GM23338 (cell line): Measurements from ENCODE around the gene DLX4. TPM values are rescaled to one million over a fixed set of nuclear protein-coding genes. Genes with fewer than 3 reads are reported as not detected.

Experiments
- ATAC-seq: fragments of 200-7000 bp; cut with Tn5 transposase; 3 replicates; pipeline ENCODE4 v1.9.1; 2020
- DNase-seq: peaks from one replicate; pipeline ENCODE4 v3.0.0-alpha.2; 2015; ENCODE audit warnings: low spot score
- H2AFZ ChIP-seq: fragments of 200-600 bp; sonication (generic); 2 replicates; pipeline ENCODE4 v1.8.0; 2016; ENCODE audit warnings: antibody characterized with exemption, mild to moderate bottlenecking, moderate library complexity
- H3F3A ChIP-seq: fragments of 200-600 bp; sonication (generic); replicated peaks from 2 replicates; pipeline ENCODE4 v1.8.0; 2017; ENCODE audit warnings: antibody characterized with exemption, mixed run types, low read depth
- H3K27ac ChIP-seq: fragments of 200-600 bp; sonication (generic); 2 replicates; pipeline ENCODE4 v1.6.1; 2016; ENCODE audit warnings: low read depth
- H3K27me3 ChIP-seq: fragments of 200-600 bp; sonication (generic); 2 replicates; pipeline ENCODE4 v1.8.0; 2016; ENCODE audit warnings: mild to moderate bottlenecking, mixed run types, moderate library complexity; ENCODE audit not compliant: insufficient read depth
- H3K36me3 ChIP-seq: fragments of 200-600 bp; sonication (generic); 2 replicates; pipeline ENCODE4 v1.8.0; 2016; ENCODE audit warnings: mild to moderate bottlenecking; ENCODE audit not compliant: insufficient read depth
- H3K4me1 ChIP-seq: fragments of 200-600 bp; sonication (generic); 2 replicates; pipeline ENCODE4 v1.8.0; 2016; ENCODE audit warnings: mild to moderate bottlenecking, moderate library complexity; ENCODE audit not compliant: insufficient read depth
- H3K4me2 ChIP-seq: fragments of 200-600 bp; sonication (generic); 2 replicates; pipeline ENCODE4 v1.7.1; 2017; ENCODE audit warnings: mixed run types
- H3K4me3 ChIP-seq: fragments of 200-600 bp; sonication (generic); 2 replicates; pipeline ENCODE4 v1.6.1; 2016; ENCODE audit warnings: mixed run types
- H3K79me2 ChIP-seq: fragments of 200-600 bp; sonication (generic); replicated peaks from 2 replicates; pipeline ENCODE4 v1.8.0; 2017; ENCODE audit warnings: mild to moderate bottlenecking; ENCODE audit not compliant: insufficient read depth
- H3K9me2 ChIP-seq: fragments of 200-600 bp; sonication (generic); 2 replicates; pipeline ENCODE4 v1.8.0; 2017; ENCODE audit not compliant: insufficient read depth
- H4K20me1 ChIP-seq: fragments of 200-600 bp; sonication (generic); replicated peaks from 2 replicates; pipeline ENCODE4 v1.8.0; 2017; ENCODE audit warnings: mild to moderate bottlenecking; ENCODE audit not compliant: insufficient read depth
- H3K27ac Mint-ChIP-seq: 2 replicates; pipeline ENCODE4 v1.8.0; 2020; ENCODE audit warnings: inconsistent platforms, mild to moderate bottlenecking, moderate library complexity, mixed read lengths
- H3K27me3 Mint-ChIP-seq: 3 replicates; pipeline ENCODE4 v1.8.0; 2022; ENCODE audit warnings: low read depth, mild to moderate bottlenecking, moderate library complexity, mixed read lengths, inconsistent platforms; ENCODE audit not compliant: insufficient read depth, poor library complexity
- H3K36me3 Mint-ChIP-seq: 3 replicates; pipeline ENCODE4 v1.8.0; 2021; ENCODE audit warnings: low read depth, mild to moderate bottlenecking, inconsistent platforms, moderate library complexity, mixed read lengths
- H3K4me1 Mint-ChIP-seq: 3 replicates; pipeline ENCODE4 v1.8.0; 2020; ENCODE audit warnings: mild to moderate bottlenecking, inconsistent platforms, mixed read lengths
- H3K4me3 Mint-ChIP-seq: 3 replicates; pipeline ENCODE4 v1.8.0; 2021; ENCODE audit warnings: moderate library complexity, mild to moderate bottlenecking, inconsistent platforms, mixed read lengths
- H3K9me3 Mint-ChIP-seq: 3 replicates; pipeline ENCODE4 v1.8.0; 2020; ENCODE audit warnings: moderate library complexity, mild to moderate bottlenecking, inconsistent platforms, mixed read lengths
- CREB1 ChIP-seq: fragments of 250-450 bp; sonication (Bioruptor Pico); IDR thresholded peaks from 2 replicates; pipeline ENCODE4 v1.5.0; 2020; ENCODE audit warnings: low read depth, mild to moderate bottlenecking, moderate library complexity
- ETS1 ChIP-seq: IDR thresholded peaks from 2 replicates; pipeline ENCODE4 v1.6.1; 2016; ENCODE audit warnings: antibody characterized with exemption
- EZH2 ChIP-seq: fragments of 200-600 bp; sonication (generic); IDR thresholded peaks from one replicate; pipeline ENCODE4 v1.8.0; 2017; ENCODE audit warnings: antibody characterized with exemption, mild to moderate bottlenecking, low read depth; ENCODE audit not compliant: unreplicated experiment
- EZH2phosphoT487 ChIP-seq: fragments of 200-600 bp; sonication (generic); IDR thresholded peaks from one replicate; pipeline ENCODE4 v1.8.1; 2018; ENCODE audit warnings: antibody characterized with exemption; ENCODE audit not compliant: unreplicated experiment
- JUNB ChIP-seq: IDR thresholded peaks from one replicate; pipeline ENCODE4 v1.6.1; 2016; ENCODE audit warnings: antibody characterized with exemption; ENCODE audit not compliant: unreplicated experiment
- POLR2AphosphoS5 ChIP-seq: IDR thresholded peaks from 2 replicates; pipeline ENCODE4 v1.6.1; 2016; ENCODE audit warnings: antibody characterized with exemption, low read depth
- REST ChIP-seq: IDR thresholded peaks from one replicate; pipeline ENCODE4 v1.6.1; 2018; ENCODE audit warnings: antibody characterized with exemption; ENCODE audit not compliant: unreplicated experiment
- STAT1 ChIP-seq: IDR thresholded peaks from one replicate; pipeline ENCODE4 v1.6.1; 2016; ENCODE audit warnings: antibody characterized with exemption; ENCODE audit not compliant: unreplicated experiment
- ZNF114 ChIP-seq: fragments of 250-450 bp; sonication (Bioruptor Pico); IDR thresholded peaks from 2 replicates; pipeline ENCODE4 v1.5.0; 2020; ENCODE audit warnings: mild to moderate bottlenecking, moderate library complexity
- ZNF462 ChIP-seq: fragments of 250-450 bp; sonication (Bioruptor Pico); IDR thresholded peaks from 2 replicates; pipeline ENCODE4 v1.5.0; 2020; ENCODE audit warnings: mild to moderate bottlenecking, moderate library complexity
- polyA plus RNA-seq: library from polyadenylated mRNA; unstranded; fragments of >200 nt; fragmentation: Nextera tagmentation; extraction: Ambion mirVana; gene quantifications from 2 replicates; pipeline ENCODE4 v1.2.1, GENCODE V29; 2016
- total RNA-seq: library from RNA; depleted of rRNA; stranded (reverse); fragments of >200 nt; shearing (Covaris generic); gene quantifications from 2 replicates; pipeline ENCODE4 v1.2.3, GENCODE V29; 2014

The DLX4 gene
- total and polyA plus RNA-seq, 2 experiments from 2014 or later: 0.10 to 0.79 TPM

GRCh38 chr17:50020841-50021599, 52.0 kb downstream of the DLX4 start:
- no peaks in the 10 kb centered on the region for H3K4me1 ChIP-seq
- no peak overlapping the region for H3K4me3 ChIP-seq
- H3K4me2 ChIP-seq: no peak overlapping the region
- ATAC-seq (no peak), DNase-seq (no peak)
- H4K20me1 ChIP-seq: no peaks in the 10 kb centered on the region
- no peak overlapping the region for H2AFZ ChIP-seq
- Mint-ChIP-seq H3K4me1 (no peaks in the 10 kb centered on the region), H3K4me3 (no peak overlapping the region), H3K27ac (no peak overlapping the region), H3K36me3 (no peaks in the 10 kb centered on the region), H3K9me3 (no peaks in the 10 kb centered on the region), H3K27me3 (peaks cover 5% of the 10 kb centered on the region)
- no peak for TF ChIP-seq EZH2phosphoT487
- no peak overlapping the region for H3K27ac ChIP-seq
- H3K79me2 ChIP-seq: no peaks in the 10 kb centered on the region
- no peaks in the 10 kb centered on the region for H3K36me3 ChIP-seq
- no peaks in the 10 kb centered on the region for H3K27me3 ChIP-seq
- H3F3A ChIP-seq: peaks cover 17% of the 10 kb centered on the region
- H3K9me2 ChIP-seq: peaks cover 3% of the 10 kb centered on the region; the same call in 1 of the 2 replicates

GRCh38 chr17:50021681-50022370, 52.8 kb downstream of the DLX4 start:
- Mint-ChIP-seq H3K27ac (no peak overlapping the region), H3K4me3 (no peak overlapping the region), H3K27me3 (peaks cover 9% of the 10 kb centered on the region), H3K9me3 (no peaks in the 10 kb centered on the region), H3K36me3 (no peaks in the 10 kb centered on the region), H3K4me1 (peaks cover 4% of the 10 kb centered on the region; the same call in 1 of the 3 replicates)
- Histone ChIP-seq H3K4me1 (no peaks in the 10 kb centered on the region), H3K79me2 (no peaks in the 10 kb centered on the region), H2AFZ (no peak overlapping the region), H4K20me1 (no peaks in the 10 kb centered on the region), H3F3A (peaks cover 17% of the 10 kb centered on the region), H3K27ac (no peak overlapping the region), H3K27me3 (no peaks in the 10 kb centered on the region), H3K4me2 (no peak overlapping the region), H3K9me2 (peaks cover 3% of the 10 kb centered on the region; the same call in 1 of the 2 replicates), H3K4me3 (no peak overlapping the region), H3K36me3 (no peaks in the 10 kb centered on the region)
- no peak for ATAC-seq
- no peak for DNase-seq
- TF ChIP-seq STAT1 (no peak), ZNF114 (CRISPR knock-in tag) (no peak), JUNB (no peak), POLR2AphosphoS5 (no peak), ZNF462 (CRISPR knock-in tag) (no peak), ETS1 (no peak), REST (no peak), CREB1 (CRISPR knock-in tag) (no peak), EZH2 (no peak)
